PC-9 (cell line): ENCODE data around the gene LRFN4.

Source experiments
- EZH2 ChIP-seq: fragments of 200-600 bp; sonication (generic); IDR thresholded peaks from 2 replicates; pipeline ENCODE4 v1.8.0; 2017; ENCODE audit warnings: antibody characterized with exemption, low read depth
- TF ChIP-seq, protein P1 (sequence below): fragments of 200-600 bp; sonication (generic); conservative IDR thresholded peaks from 2 replicates; pipeline ENCODE4 v1.6.1; 2017; ENCODE audit warnings: mixed run types, antibody characterized with exemption, mild to moderate bottlenecking, moderate library complexity

DNA sequence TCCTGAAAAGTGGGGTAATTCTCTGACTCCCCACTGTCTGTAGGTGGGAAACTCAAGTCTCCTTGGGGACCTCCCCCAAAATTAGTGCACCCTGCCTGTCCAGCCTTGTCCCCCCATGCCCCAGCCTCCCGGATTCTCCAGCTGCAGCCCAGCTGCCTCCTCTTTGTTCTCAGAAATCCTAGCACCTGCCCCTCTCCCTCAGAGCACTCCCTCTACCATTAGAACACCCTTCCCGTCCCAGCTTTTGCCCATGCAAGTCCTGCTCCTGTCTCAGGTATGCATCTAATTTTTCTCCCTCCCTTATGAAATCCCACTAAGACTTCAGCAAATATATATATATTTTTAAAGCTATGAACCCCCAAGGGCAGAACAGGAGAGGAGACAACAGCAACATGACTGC, 37.3 kb downstream of the LRFN4 start:
- TF ChIP-seq, protein P1, sequence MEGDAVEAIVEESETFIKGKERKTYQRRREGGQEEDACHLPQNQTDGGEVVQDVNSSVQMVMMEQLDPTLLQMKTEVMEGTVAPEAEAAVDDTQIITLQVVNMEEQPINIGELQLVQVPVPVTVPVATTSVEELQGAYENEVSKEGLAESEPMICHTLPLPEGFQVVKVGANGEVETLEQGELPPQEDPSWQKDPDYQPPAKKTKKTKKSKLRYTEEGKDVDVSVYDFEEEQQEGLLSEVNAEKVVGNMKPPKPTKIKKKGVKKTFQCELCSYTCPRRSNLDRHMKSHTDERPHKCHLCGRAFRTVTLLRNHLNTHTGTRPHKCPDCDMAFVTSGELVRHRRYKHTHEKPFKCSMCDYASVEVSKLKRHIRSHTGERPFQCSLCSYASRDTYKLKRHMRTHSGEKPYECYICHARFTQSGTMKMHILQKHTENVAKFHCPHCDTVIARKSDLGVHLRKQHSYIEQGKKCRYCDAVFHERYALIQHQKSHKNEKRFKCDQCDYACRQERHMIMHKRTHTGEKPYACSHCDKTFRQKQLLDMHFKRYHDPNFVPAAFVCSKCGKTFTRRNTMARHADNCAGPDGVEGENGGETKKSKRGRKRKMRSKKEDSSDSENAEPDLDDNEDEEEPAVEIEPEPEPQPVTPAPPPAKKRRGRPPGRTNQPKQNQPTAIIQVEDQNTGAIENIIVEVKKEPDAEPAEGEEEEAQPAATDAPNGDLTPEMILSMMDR, result no peak
- TF ChIP-seq EZH2, result no peak
